GM21737 (cell line): ENCODE data around the gene MTMR3.

Experiments
- ATAC-seq: cut with Tn5 transposase; IDR thresholded peaks from one replicate; pipeline ENCODE4 v1.9.1; 2021; ENCODE audit warnings: mild to moderate bottlenecking, moderate library complexity; ENCODE audit not compliant: unreplicated experiment

Gene MTMR3

GRCh38 chr22:29997516-29997915 is 114.5 kb downstream of the MTMR3 start:
- no peak for ATAC-seq

DNA sequence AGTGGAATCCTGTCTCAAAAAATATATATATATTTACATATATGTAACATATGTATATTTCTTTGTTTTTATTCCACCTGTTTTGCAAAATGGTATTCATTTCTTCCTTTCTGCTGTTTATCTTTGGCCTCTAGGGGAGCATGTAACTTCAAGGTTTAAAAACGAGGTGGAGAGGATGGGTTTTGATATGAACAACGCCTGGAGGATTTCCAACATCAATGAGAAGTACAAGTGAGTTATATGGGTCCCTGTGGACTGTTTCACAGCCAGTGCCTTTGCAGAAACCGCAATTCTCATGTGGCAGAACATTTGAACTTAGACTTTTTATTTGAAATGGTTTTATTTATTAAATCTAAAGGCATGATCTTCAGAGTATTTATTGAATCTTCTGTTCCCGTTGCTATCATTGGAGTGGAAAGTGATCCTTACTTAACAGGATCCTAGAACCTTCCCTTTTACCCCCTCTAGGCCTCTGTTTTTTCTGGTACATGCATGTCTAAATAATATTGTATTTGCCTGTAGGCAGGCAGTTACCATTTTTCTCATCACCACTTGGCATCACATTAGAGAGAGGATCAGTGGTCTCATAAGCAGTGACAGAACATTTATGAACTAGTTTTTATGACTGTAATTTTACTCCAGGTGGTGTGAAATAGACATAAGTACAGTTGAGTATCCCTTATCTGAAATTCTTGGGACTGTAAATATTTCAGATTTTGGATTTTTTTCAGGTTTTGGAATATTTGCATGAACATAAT is 115.8 kb downstream of the MTMR3 start:
- no peak for ATAC-seq

DNA sequence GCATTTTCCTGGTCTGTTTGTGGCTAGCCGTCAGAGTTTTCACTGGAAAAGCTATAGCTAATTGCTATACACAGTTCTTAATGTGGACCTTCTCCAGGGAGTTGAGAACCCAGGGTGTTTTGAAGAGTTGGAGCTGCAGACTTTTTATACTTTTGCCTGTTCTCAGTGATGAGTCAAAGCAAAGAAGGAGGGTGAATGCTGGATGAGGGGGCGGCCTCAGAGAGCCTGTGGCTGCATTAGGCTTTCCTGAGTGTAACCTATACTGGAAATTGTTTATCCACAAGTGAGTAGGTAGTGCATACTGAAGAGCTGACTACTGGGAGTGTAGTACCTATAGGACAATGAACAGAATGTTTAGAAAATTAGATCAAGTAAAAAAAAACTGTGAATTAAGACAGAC is 117.6 kb downstream of the MTMR3 start:
- no peak for ATAC-seq

GRCh38 chr22:30001459-30001858 is 118.5 kb downstream of the MTMR3 start:
- ATAC-seq: no peak

- no peak for ATAC-seq
Measured at GRCh38 chr22:30002861-30003486, 120.0 kb downstream of the MTMR3 start.

GRCh38 chr22:30004101-30004500 is 121.1 kb downstream of the MTMR3 start:
- no peak for ATAC-seq

DNA sequence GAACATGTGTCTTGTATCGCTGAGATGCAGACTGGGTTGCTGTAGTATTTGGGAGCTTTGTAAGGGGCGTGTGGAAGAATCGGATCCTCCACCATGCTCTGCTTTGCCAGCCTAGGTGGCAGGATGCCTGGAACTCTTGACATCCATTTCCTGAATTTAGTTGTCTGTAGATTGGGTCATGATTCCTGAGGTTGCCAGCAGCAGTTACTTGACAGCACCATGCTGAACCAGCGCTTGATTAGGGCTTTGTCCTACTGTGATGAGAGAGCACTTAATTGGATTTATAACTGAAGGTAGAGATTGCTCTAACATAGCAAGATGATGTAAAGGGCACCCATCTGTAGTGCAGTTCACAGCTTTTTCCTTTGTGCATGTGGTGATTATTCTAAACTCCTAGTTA is 121.7 kb downstream of the MTMR3 start:
- ATAC-seq: no peak

DNA sequence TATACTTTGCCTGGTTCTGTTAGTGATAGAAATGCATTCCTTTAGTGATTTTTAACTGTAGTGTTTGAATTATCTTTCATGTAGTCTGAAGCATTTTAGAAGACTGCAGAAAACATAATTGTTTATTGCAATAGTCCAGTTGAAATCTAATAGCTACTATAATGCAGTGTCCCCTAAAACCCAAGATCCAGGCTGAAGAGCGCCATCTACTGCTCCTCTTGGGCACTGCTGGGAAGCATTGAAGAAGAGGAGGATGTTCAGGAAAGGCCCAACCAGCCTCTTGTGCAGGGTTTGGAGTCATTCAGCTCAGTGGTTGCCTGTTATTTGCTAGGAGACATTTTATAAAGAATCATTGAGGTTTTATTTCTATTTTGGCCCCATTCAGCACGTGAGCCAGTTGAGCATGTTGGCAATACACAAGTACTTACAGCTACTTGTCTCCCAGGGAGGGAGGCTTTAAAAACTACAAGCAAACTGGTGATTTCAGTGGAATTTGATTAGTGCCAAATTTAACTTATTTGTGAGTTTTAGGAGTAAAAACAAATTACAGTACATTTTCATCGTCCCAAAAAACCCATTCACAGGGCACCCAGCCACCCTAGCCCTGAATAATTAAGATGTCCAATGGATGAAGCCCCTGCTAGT is 122.4 kb downstream of the MTMR3 start:
- ATAC-seq: no peak

- ATAC-seq: no peak
Measured at GRCh38 chr22:30007361-30007760, 124.4 kb downstream of the MTMR3 start.

- ATAC-seq: no peak
Measured at GRCh38 chr22:30008401-30008800, 125.4 kb downstream of the MTMR3 start.

DNA sequence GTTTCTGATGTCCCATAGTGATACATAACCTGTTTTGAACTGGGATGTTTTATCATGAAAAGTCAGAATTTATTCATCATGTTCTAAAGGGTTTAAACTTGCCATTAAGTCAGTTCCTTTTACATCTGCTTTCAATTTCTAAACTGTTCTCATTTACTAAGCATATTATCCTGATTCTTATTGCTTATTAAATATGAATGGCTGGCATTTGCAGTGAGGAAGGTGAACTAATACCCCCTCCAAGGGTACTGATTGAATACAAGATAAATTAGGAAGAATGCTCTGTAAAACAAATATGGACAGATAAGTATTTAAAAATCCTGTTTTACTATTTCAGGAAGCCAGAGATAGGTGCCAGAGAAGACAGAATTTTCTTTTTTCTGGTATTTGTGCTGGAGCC is 126.5 kb downstream of the MTMR3 start:
- no peak for ATAC-seq

DNA sequence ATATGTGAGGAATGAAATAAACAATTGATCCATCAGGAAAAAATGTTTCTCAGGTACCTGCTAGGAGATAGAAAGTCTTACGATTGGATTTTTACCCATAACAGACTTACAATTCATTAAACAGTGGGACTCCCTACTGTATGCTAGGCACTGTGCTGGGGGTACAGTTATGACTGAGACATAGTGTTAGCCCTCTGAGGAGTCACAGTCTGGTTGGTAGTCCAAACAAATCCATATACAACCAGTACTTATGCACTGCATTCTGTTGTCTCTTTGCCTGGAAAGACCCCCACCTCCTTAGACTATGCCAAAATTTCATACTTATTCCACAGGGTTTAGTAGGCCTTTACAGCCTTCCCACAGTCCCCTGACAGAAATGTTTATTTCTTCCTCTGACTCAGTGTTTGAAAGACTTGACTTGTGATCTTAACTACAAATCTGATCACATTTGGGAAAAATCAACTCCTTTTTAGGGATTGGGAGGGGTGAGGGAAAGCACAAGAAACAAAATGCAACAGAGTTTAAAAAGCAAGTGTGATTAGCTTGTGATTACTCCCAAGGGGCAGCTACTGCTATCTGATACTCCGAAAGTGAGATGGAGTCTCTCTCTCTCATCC is 127.9 kb downstream of the MTMR3 start:
- ATAC-seq: no peak

GRCh38 chr22:30013201-30013600 is 130.2 kb downstream of the MTMR3 start:
- ATAC-seq: no peak

GRCh38 chr22:30014244-30014643 is 131.3 kb downstream of the MTMR3 start:
- ATAC-seq: no peak

GRCh38 chr22:30015229-30015797 is 132.3 kb downstream of the MTMR3 start:
- no peak for ATAC-seq

GRCh38 chr22:30015846-30016245 is 132.9 kb downstream of the MTMR3 start:
- no peak for ATAC-seq

DNA sequence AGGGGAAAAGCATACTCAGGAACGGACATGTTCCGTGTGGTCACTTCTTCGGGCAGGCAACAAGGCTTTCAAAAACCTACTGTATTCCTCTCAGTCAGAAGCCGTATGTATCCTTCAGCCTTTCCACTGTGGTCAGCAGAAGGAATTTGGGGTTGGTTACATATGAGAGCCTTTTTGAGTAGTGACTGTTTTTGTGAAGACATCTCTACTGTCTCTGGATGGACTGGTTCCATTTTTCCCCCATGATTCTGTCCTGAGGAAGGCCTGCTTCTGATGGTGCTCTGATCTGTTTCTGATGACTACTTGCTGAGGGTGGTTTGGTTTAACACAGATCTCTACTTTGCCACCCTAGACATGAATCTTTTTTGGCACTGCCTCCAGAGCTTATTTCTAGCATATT is 133.6 kb downstream of the MTMR3 start:
- ATAC-seq: no peak

DNA sequence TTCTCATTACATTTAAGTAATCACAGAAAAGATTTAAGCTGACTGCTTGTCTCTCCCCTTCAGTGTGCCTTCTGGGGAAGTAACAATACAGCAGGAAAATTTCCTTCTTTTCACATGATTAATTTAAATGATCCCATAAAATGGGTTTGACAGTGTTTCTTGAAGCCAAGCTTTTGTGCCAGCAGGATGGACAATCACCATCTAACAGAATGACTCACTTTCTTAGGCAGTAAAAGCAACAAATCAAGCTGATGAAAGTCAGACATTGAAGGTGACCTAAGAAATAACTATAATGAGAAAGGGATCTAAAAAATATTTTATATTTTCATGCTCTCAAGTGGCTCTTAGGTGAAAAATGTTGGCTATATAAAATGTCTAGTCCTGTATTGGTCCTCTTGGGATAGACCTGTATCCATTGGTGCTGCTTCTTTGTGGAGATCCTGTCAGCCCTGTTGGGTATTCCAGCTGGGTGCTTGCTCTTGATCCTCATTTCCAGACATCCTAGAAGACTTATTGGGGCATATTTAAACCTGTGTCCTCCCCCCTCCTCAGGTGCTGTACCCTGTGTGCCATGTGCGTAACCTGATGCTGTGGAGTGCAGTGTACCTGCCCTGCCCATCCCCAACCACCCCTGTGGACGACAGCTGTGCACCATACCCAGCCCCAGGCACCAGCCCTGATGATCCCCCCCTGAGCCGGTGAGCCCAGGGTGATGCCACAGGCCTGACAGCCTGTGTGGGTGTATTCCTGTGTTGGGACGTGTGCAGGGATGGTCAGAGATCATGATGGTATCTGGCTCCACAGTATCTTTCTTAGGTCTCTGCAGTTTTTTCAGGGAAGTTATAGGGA is 134.6 kb downstream of the MTMR3 start:
- ATAC-seq: no peak

- ATAC-seq: no peak
Measured at GRCh38 chr22:30020511-30020910, 137.5 kb downstream of the MTMR3 start.

DNA sequence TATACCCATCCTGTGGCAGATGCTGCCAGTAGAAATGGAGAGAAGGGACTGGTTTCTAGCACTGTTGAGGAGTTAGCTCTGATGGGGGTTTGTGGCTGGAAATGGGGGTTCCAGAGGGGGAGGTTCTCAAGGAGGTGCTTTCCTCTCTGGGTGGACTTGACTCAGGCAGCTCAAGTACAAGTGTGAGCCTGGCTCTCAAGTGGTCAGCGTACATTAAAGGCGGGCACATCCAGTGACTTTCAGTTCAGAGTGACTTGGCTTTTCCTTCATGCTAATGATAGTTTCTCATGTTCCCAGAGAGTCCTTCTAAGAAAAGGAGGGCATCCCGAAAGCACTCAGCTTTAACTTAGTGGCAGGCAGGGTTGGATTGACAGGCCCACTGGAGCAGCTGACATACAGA is 138.4 kb downstream of the MTMR3 start:
- ATAC-seq: no peak
